Stimulated activated CD4-positive, alpha-beta T cell treated with anti-CD3 and anti-CD28 coated beads, Interleukin-4, amount 100 ng/mL, for 48 hours (primary cell): Measurements from ENCODE around the gene TACC2.
"Not testable (repeated sequence)": the region's sequence is repeated elsewhere in the genome, so short reads cannot be mapped to it uniquely, and the experiment has no call there.

Experiments
- DNase-seq, 2 donors: peaks; one replicate each; pipeline ENCODE4 v3.0.0-alpha.2; 2020; ENCODE audit warnings: low read depth in 2 of 2

TACC2 gene

DNA sequence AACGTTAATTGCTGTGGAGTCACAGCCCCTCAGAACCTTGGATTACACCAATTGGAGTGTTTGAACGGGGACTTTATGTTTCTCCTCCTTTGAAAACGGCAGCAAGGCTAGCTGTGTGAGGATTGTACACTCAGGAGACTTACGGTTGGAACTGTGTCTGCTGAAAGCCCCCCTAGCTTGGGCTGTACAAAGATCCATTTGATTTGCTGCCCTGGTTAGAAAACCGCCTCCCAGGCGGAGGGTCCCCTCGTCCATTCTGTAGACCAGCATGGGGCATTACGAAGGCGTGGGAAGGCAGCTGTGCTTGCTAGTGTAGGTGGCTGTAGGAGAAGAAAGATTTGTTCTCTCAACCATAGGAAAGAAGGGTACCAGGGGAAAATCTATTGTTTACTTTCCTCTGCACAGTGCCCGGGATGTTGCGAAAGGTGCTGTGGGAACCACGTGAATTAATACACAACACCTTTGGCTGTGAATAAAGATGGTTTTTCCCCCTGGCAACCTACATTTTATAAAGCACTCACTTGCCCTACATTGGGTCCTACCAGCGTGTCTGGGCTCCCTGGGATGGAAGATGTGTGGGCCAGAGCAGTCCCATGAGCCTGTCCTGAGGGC is 208.8 kb downstream of the TACC2 start:
- DNase-seq: no peak

DNA sequence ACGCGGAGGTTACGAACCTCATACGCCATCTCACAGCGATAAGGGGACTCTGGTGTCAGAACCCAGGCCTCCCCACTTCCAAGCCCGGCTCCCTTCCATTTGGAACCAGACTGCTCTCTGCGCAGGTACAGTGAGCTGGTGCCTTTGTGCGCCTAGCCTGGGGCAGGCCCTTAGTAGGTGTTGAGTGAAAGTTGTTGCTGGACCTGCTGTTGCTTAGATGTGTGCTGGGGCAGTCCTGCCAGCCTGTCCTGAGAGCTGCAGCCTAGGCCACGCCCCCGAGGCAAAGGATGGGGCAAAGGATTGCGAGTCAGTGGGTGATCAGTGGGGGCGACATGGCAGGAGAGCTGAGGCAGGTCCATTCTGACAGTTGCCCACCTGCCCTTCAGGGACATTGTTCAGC is 209.7 kb downstream of the TACC2 start:
- no peak for DNase-seq

DNA sequence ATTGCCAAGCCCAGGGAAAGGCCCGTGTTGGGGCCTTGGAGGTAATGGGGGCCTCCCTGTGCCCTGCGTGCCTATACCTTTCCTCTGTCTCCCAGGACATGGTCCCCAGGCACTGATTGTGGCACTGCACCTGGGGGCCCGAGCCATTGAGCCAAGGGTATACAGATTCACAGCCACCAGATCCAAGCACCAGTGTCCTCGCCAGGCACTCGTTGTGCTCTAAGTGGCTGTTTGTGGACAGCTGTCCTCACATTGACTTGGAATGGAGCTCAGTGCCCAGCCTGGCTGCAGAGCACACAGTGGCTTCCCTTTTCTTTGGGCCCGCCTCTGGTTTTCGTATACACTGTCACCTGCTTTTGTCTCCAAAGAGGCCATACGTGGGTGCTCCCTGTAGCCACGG is 210.1 kb downstream of the TACC2 start:
- no peak for DNase-seq

DNA sequence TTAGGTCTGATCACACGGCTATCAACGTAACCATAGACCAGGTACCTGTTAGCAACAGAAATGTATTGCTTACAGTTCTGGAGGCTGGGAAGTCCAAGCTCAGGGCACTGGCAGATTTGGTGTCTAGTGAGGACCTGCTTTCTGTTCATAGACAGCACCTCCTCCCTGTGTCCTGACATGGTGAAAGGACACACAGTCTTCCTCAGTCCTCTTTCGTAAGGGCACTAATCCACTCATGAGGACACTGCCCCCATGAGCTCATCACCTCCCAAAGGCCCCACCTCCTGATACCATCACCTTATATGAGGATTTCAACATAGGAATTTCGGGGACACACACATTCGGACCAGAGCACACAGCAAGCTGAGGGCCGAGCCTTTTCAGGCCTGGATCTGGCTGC is 210.7 kb downstream of the TACC2 start:
- no peak for DNase-seq

DNA sequence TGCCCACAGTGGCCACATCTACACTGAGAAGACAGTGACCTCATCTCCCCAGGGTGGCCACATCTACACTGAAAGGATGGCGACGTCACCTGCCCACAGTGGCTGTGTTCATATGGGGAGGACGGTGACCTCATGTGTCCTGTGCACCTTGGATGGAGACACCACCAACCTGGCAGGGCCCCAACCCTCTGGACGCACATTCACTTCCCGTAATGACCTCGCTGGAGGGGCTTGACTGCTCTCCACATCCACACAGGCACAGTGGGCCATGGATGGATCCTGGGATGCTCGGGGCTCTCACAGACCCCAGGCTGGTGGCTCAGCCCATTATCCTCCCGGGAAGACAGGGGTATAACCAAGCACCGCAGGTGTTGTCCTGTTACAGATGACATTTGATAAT is 212.4 kb downstream of the TACC2 start:
- DNase-seq: no peak

DNA sequence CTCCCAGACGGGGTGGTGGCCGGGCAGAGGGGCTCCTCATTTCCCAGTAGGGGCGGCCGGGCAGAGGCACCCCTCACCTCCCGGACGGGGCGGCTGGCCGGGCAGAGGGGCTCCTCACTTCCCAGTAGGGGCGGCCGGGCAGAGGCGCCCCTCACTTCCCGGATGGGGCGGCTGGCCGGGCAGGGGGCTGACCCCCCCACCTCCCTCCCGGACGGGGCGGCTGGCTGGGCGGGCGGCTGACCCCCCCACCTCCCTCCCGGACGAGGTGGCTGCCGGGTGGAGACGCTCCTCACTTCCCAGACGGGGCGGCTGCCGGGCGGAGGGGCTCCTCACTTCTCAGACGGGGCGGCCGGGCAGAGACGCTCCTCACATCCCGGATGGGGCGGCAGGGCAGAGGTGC is 214.2 kb downstream of the TACC2 start:
- not testable (repeated sequence) for DNase-seq

DNA sequence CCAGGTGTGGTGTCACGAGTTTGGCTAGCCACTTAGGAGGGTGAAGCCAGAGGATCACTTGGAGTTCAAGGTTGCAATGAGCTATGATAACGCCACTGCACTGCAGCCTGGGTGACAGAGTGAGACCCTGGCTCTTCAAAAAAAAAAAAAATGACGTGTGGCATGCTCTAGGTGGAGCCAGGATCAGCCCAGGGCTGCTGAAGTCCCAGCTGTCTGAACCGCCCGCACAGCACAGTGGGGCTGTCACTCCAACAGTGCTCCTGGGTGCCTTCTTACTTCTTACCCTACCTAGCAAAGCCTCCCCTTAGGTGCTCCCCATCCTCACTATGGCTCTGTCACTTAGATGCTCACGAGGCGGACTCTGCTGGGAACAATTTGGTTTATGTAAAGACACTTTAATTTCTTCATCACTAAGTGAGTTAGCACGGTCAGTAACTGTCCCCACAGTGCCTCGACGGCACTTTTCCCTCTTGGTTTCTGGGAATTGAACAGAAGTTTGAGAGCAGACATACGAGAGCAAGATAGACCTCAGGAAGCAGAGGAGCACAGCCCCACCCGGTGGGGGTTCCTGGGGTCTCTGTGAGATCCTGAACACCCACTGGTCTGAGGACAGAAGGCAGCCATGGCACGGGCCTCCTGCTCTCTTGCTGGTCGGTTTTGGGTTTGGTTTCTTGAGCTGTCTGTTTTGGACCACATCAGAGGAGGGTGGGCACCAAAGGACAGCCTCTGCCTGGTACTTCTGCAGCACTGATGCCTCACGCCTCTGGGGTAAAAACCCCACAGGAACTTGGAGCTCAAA is 215.9 kb downstream of the TACC2 start:
- no peak for DNase-seq

DNA sequence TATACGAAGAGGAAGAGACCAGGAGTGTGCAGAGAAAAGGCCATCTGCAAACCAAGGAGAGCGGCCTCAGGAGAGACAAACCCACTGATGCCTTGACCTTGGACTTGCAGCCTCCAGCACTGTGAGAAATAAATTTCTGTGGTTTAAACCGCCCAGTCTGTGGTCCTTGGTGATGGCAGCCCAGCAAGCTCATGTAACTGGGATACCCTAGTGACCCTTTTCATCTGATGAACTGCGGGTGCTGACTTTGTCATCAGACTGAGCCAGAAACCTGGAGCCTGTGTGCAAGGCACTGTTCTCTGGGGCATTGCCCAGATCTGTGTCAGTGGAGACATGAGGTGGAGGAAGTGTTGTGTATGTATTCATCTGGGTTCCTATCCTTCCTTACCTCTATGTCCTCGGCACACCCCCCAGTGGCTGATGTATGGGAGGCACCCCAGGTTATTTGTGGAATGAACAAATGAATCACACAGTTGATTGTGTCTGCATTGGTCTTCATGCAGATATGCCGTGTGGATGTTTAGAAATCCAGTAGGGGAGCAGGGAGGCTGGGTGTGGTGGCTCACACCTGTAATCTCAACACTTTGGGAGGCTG is 217.6 kb downstream of the TACC2 start:
- no peak for DNase-seq

DNA sequence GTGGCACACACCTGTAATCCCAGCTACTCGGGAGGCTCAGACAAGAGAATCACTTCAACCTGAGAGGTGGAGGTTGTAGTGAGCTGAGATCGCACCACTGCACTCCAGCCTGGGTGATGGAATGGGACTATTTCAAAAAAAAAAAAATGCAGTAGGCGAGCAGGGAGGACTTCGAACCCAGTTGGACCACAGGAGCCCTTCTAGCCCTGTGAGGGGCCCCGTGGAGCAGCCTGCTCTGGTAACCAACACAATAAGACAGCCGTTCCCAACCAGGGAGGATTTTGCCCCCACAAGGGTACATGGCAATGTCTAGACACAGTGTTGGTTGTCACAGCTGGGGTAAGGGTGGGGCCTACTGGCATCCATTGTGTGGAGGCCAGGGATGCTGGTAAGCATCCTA is 218.2 kb downstream of the TACC2 start:
- DNase-seq: no peak

DNA sequence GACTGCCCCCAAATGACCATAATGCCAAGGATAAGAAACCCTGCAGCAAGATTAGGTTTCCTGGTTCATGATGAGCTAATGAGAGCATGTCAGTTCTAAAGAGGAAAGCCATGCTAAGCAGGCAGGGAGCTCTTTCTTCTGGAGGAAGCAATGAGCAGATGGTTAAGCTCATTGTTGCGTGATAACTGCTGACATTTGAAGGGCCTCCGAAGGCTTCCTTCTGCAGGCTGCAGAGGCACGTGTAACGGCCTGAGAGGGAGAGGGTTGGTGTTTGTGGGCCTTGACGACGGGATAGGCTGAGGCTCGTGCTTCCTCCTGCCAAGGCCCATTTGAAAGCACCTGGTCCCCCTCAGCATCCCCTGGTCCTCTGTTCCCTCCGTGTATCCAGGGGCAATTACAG is 218.6 kb downstream of the TACC2 start:
- no peak for DNase-seq

DNA sequence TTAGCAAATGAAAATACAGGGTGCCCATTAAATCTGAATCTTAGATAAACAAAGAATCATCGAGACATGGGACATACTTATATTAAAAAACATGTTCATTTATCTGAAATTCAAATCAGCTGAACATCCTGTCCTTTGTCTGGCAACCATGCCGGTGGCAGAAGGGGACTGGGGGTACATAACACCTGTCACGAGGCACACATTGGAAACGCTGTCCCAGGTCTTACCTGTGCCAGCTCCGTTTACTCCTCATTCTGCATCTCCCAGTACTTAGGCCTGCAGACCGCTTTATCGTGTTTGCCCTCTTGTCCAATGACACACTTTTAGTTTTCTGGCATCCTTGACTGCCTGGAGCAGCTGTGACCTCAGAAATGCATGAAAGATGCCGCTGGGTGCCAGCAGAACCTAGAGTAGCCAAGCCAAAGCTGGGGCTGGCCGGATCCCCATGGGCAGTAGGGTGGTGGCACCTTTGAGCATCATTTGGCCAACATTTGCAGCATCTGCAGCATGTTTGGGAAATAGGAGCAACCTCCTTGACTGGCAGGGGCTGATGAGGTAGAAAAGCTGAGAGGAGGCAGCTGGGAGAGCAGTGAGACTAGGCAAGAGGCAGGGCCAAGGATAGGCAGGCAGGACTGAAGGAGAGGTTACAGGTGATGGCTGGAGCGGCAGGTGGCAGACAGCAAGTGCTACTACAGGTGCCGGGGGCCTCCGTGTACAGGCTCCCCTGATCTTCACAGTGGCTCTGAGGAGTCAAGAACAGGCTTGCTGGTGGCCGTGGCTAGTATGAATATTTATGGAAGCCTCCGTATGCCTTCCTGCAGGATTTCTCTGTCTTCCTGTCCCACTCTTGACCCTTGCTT is 219.8 kb downstream of the TACC2 start:
- DNase-seq: no peak

DNA sequence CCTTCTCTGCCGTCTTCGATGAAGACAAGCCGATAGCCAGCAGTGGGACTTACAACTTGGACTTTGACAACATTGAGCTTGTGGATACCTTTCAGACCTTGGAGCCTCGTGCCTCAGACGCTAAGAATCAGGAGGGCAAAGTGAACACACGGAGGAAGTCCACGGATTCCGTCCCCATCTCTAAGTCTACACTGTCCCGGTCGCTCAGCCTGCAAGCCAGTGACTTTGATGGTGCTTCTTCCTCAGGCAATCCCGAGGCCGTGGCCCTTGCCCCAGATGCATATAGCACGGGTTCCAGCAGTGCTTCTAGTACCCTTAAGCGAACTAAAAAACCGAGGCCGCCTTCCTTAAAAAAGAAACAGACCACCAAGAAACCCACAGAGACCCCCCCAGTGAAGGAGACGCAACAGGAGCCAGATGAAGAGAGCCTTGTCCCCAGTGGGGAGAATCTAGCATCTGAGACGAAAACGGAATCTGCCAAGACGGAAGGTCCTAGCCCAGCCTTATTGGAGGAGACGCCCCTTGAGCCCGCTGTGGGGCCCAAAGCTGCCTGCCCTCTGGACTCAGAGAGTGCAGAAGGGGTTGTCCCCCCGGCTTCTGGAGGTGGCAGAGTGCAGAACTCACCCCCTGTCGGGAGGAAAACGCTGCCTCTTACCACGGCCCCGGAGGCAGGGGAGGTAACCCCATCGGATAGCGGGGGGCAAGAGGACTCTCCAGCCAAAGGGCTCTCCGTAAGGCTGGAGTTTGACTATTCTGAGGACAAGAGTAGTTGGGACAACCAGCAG is 221.7 kb downstream of the TACC2 start:
- DNase-seq: no peak

DNA sequence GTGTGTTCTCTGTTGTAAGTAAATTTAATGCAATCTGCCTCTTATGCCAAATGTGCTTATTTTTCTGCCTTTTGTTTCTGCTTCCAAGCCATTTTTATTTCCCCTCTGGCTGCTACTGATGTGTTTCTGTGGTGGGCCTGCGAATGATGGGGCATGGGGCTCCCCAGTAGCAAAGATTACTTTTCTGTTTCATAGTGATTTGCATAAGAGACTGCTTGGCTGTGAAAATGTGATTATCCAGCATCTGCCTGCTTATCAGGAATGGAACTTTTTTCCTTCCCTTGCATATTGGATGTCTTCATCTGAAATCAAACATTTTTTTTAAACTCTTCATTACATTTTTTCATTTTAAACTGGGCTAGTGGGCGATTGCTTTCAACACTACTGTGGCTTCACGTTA is 224.4 kb downstream of the TACC2 start:
- DNase-seq: no peak

DNA sequence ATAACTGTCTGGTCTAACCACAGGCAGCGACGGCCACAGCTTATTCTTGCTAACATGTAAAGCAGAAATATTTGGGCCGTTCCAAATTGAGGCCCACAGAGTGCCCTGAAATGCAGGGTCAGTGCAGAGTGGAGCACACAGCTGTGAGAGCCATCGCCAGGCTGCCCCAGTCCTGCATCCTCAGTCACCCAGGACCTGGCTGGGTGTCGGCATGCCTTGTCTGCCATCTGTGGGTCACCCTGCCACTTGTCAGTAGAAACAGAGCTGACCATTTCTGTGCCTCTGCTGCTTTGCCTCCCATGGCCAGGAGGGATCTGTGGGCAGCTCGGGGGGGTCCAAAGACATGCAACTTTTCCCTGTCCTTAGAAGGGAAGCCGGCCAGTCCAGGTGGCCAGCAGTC is 224.8 kb downstream of the TACC2 start:
- no peak for DNase-seq

DNA sequence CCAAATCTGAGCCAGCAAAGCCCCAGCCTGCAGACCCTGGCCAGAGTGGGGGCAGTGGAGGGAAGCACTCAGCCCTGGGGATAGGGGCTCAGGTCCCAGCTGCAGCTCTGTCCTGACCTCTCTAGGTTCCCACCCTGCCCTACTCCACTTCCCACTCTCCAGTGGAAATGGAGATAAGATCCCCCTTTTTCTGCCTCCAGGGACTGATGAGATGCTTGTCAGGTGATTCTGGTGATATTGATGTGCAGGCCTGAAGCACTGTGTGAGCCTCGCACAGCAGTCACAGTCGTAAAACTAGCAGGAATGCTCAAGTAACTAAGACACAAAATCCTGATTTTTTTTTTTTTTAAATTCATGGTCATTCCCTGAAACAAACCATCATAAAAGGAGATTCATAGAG is 227.1 kb downstream of the TACC2 start:
- no peak for DNase-seq

DNA sequence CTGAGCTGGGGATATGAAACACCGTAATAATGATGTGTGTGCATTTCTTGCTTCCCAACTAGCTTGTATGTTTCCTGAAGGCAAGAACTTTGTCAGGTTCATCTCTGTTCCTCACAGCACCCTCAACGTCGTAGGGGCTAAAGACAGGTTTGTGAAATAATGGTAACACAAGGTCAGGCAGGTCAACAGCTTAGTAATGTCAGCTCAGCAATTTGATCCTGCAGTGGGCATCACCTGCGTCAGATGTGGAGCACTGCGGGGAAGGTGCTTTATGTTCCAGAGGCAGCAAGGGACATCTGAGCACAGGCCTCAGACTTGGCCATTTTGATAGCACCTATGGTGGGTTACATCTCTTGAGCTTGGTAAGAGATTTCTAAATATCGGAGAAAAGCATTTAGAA is 230.4 kb downstream of the TACC2 start:
- DNase-seq: no peak

DNA sequence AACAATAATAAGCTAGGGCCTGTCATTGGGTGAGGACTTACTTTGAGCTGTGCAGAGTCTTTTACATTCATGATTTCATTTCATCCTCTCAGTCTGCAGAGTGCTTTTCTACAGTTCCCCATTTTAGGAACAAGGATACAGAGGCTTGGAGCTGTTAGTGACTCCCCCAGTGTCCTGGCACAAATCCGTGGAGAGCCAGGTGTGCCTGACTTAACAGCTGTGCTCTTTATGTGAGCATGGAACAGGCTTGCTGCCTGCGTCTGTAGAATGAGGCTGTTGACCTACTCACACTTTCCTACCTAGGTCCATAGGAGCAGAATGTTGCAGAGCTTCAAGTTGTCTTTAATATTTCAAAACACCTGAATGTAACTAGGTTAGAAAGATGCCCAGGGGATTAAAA is 231.8 kb downstream of the TACC2 start:
- no peak for DNase-seq

DNA sequence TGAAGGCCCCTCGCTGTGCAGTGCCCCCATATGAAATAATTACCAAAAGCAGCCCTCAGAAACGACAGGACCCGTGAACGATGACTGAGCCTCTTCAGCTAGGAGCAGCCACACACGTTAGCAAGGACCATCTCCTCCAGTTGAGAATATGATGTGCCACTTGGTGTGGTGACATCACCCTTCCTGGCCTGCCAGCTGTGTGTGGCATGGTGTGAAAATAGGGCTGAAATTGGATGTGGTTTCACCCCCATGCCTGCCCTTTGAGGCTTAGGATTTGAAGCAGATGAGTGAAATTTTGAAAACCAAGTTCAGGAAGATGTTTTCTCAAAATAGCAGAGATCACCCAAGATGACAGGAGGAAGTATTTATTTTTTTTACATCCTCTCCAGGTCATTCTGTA is 233.0 kb downstream of the TACC2 start:
- no peak for DNase-seq

DNA sequence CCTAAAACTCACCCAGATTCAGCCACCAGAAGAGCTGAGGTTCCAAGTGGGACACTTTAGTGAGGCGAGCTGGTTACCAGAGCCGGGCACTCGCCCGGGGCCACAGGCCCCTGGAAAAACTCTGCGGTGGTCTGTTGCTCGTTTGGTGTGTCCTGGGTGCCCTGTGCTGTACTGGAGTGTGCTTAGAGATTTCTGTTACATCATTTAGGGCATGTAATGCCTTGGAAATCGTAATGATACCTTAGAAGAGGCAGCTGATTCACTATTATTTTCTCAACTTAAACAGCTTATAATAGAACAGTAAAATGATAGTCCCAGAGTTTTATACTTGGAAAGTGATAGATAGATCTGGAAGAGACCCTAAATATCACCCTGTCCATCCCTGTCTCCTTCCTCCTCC is 233.7 kb downstream of the TACC2 start:
- no peak for DNase-seq

DNA sequence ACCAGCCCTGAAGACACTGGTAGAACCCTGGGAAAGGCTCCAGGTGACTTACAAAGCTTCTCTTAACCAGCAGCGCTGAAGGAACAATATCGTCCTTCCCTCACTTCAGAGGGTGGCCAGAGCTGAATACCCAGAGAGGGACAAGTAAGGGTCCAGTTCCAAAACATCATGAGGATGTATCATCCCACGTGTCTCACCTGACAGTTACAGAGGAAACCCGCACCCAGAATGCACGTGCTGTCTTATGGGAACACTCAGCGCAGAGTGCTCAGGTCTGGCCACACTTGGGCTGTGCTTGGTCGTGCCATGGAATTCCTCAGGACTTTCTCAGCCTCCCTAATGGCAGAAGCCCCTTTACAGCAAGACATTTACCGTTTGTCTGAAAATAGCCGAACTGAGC is 235.2 kb downstream of the TACC2 start:
- no peak for DNase-seq

DNA sequence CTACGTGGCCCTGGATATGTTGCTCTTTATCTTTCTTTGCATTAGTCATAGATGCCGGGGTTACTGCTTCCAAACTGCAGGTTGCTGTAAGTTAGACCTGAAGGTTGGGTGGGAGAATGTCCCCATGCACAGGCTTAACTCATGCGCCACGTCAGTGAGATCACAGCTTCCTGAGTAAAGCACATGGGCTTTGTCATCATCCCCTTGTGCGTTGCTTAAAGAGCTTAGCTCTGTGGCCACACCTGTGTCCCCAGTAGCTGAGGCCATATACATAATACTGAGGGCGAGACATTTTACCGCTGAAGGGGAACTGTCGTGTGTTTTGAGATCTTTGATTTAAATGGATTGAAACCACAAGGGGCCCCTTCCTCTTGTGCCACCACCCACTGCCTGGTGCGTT is 236.4 kb downstream of the TACC2 start:
- DNase-seq: no peak

DNA sequence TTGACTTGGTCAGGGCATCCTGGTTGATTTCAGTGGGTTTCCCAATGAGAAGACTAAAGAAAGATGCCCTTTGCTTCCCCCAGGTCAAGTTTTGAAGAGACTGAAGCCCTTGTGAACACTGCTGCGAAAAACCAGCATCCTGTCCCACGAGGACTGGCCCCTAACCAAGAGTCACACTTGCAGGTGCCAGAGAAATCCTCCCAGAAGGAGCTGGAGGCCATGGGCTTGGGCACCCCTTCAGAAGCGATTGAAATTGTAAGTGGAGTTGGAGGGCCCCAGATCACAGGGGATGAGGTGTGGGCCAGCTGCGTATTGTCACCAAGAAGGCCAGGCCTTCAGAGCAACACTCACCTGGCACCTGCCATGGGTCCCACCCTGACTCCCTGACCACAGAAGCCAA is 238.8 kb downstream of the TACC2 start:
- DNase-seq: no peak
